Activated CD8-positive, alpha-beta memory T cell treated with anti-CD3 and anti-CD28 coated beads, Interleukin-2, amount 50 U/mL, for 48 hours (primary cell): Measurements from ENCODE around the gene CSPG4.
"Not testable (repeated sequence)": the region's sequence is repeated elsewhere in the genome, so short reads cannot be mapped to it uniquely, and the experiment has no call there.

Experiments used
- DNase-seq: peaks from one replicate; pipeline ENCODE4 v3.0.0-alpha.2; 2020

Gene CSPG4

GRCh38 chr15:75687486-75688277, 25.0 kb downstream of the CSPG4 start:
- no peak for DNase-seq

- peak; percentile 95 for DNase-seq
These were observed 26.4 kb downstream of the CSPG4 start for GRCh38 chr15:75686212-75686642.

- DNase-seq = no peak
These were observed 27.5 kb downstream of the CSPG4 start for GRCh38 chr15:75685195-75685594.

- DNase-seq = no peak
These were observed 28.0 kb downstream of the CSPG4 start for GRCh38 chr15:75684648-75685047.

GRCh38 chr15:75683646-75684312, 28.9 kb downstream of the CSPG4 start:
- DNase-seq = peak; percentile 87

- DNase-seq = no peak
These were observed 30.2 kb downstream of the CSPG4 start for GRCh38 chr15:75682181-75683135.

GRCh38 chr15:75680007-75680789, 32.5 kb downstream of the CSPG4 start:
- DNase-seq = no peak

- not testable (repeated sequence) for DNase-seq
These were observed 34.3 kb downstream of the CSPG4 start for GRCh38 chr15:75678324-75678690.

GRCh38 chr15:75677465-75678323, 35.0 kb downstream of the CSPG4 start:
- DNase-seq = no peak

GRCh38 chr15:75676688-75677464, 35.8 kb downstream of the CSPG4 start:
- no peak for DNase-seq

GRCh38 chr15:75675579-75676404, 36.9 kb downstream of the CSPG4 start:
- no peak for DNase-seq

- no peak for DNase-seq
These were observed 38.3 kb downstream of the CSPG4 start for GRCh38 chr15:75674366-75674765.

- DNase-seq = no peak
These were observed 39.0 kb downstream of the CSPG4 start for GRCh38 chr15:75673426-75674235.

- no peak for DNase-seq
These were observed 39.8 kb downstream of the CSPG4 start for GRCh38 chr15:75672646-75673425.

- DNase-seq = no peak
These were observed 40.7 kb downstream of the CSPG4 start for GRCh38 chr15:75671730-75672602.

- DNase-seq = no peak
These were observed 42.8 kb downstream of the CSPG4 start for GRCh38 chr15:75669879-75670212.
